ENCODE data around the gene SETD2.

DNA sequence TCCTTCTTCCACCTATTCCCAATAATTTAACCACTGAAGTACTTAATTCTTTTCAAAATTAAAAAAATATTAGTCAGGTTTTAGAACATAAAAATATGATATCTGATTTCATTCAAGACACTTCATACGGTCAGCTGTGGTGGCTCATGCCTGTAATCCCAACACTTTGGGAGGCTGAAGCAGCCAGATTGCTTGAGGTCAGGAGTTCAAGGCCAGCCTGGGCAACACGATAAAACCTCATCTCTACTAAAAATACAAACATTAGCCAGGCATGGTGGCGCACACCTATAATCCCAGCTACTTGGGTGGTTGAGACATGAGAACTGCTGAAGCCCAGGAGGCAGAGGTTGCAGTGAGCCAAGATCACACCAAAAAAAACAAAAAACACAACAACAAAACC, 127.8 kb downstream of the SETD2 start:
- TF ChIP-seq POLR2AphosphoS5 (IDR thresholded peaks at IDR 0.05): no peak
- TF ChIP-seq, protein P1, sequence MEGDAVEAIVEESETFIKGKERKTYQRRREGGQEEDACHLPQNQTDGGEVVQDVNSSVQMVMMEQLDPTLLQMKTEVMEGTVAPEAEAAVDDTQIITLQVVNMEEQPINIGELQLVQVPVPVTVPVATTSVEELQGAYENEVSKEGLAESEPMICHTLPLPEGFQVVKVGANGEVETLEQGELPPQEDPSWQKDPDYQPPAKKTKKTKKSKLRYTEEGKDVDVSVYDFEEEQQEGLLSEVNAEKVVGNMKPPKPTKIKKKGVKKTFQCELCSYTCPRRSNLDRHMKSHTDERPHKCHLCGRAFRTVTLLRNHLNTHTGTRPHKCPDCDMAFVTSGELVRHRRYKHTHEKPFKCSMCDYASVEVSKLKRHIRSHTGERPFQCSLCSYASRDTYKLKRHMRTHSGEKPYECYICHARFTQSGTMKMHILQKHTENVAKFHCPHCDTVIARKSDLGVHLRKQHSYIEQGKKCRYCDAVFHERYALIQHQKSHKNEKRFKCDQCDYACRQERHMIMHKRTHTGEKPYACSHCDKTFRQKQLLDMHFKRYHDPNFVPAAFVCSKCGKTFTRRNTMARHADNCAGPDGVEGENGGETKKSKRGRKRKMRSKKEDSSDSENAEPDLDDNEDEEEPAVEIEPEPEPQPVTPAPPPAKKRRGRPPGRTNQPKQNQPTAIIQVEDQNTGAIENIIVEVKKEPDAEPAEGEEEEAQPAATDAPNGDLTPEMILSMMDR (IDR thresholded peaks at IDR 0.05 in 8 of 11, conservative IDR thresholded peaks at IDR 0.05 in 3 of 11): no peak
- no peak for TF ChIP-seq POLR2A (IDR thresholded peaks at IDR 0.05)
